Activated CD4-positive, CD25-positive, alpha-beta regulatory T cell treated with anti-CD3 and anti-CD28 coated beads, Interleukin-2, amount 50 U/mL, for 16 hours (primary cell): ENCODE measurements around the gene C20orf204.
A peak's percentile ranks its signal among the peaks of the same experiment; 100 is the strongest.

Experiments used
- DNase-seq: peaks from one replicate; pipeline ENCODE4 v3.0.0-alpha.2; 2020; ENCODE audit warnings: low read depth, low spot score

C20orf204 gene

GRCh38 chr20:64027981-64028685 lies 7.8 kb upstream of the C20orf204 start:
- no peak for DNase-seq

GRCh38 chr20:64029293-64030117 lies 6.5 kb upstream of the C20orf204 start:
- no peak for DNase-seq

GRCh38 chr20:64030371-64031134 lies 5.4 kb upstream of the C20orf204 start:
- DNase-seq = no peak

GRCh38 chr20:64031822-64032314 lies 4.1 kb upstream of the C20orf204 start:
- no peak for DNase-seq

- DNase-seq = no peak
Observed at GRCh38 chr20:64032706-64033624, 3.0 kb upstream of the C20orf204 start.

- DNase-seq = no peak
Observed at GRCh38 chr20:64033981-64034493, 1.9 kb upstream of the C20orf204 start.

GRCh38 chr20:64035066-64035932 lies 683 bp upstream of the C20orf204 start:
- DNase-seq = no peak

- no peak for DNase-seq
Observed at GRCh38 chr20:64036346-64037198, 590 bp downstream of the C20orf204 start.

GRCh38 chr20:64037199-64037497 lies 1.2 kb downstream of the C20orf204 start:
- no peak for DNase-seq

- DNase-seq = no peak
Observed at GRCh38 chr20:64037498-64038213, 1.7 kb downstream of the C20orf204 start.

GRCh38 chr20:64038224-64038564 lies 2.2 kb downstream of the C20orf204 start:
- no peak for DNase-seq

GRCh38 chr20:64038565-64039292 lies 2.7 kb downstream of the C20orf204 start:
- peak; percentile 42 for DNase-seq

GRCh38 chr20:64039293-64040160 lies 3.5 kb downstream of the C20orf204 start:
- DNase-seq = no peak

- DNase-seq = no peak
Observed at GRCh38 chr20:64040231-64041039, 4.5 kb downstream of the C20orf204 start.

- DNase-seq = no peak
Observed at GRCh38 chr20:64041040-64041780, 5.2 kb downstream of the C20orf204 start.

- DNase-seq = no peak
Observed at GRCh38 chr20:64041781-64042053, 5.7 kb downstream of the C20orf204 start.
